Trophoblast cell (in vitro differentiated cells and primary cell): Measurements from ENCODE around the gene MRGPRE.

ENCODE experiments used
- DNase-seq, 2 donors: peaks; one replicate each; pipeline ENCODE4 v3.0.0-alpha.2; 2016
- H2AFZ ChIP-seq: 2 replicates; pipeline ENCODE4 v1.6.1; 2013; ENCODE audit warnings: low read length, moderate library complexity, mild to moderate bottlenecking; ENCODE audit not compliant: insufficient read depth, poor library complexity
- H2AK5ac ChIP-seq: 2 replicates; pipeline ENCODE4 v1.6.1; 2013; ENCODE audit warnings: mild to moderate bottlenecking, low read length
- H2BK120ac ChIP-seq: 2 replicates; pipeline ENCODE4 v1.6.1; 2013; ENCODE audit warnings: low read length, mild to moderate bottlenecking, moderate library complexity; ENCODE audit not compliant: insufficient read depth, poor library complexity
- H2BK12ac ChIP-seq: 2 replicates; pipeline ENCODE4 v1.6.1; 2013; ENCODE audit warnings: mild to moderate bottlenecking, low read length, moderate library complexity
- H2BK5ac ChIP-seq: 2 replicates; pipeline ENCODE4 v1.6.1; 2013; ENCODE audit warnings: low read length, low read depth, moderate library complexity, mild to moderate bottlenecking; ENCODE audit not compliant: poor library complexity
- H3K14ac ChIP-seq: 2 replicates; pipeline ENCODE4 v1.6.1; 2013; ENCODE audit warnings: mild to moderate bottlenecking, low read length
- H3K18ac ChIP-seq: 2 replicates; pipeline ENCODE4 v1.6.1; 2013; ENCODE audit warnings: mild to moderate bottlenecking, low read length
- H3K23ac ChIP-seq: 2 replicates; pipeline ENCODE4 v1.6.1; 2013; ENCODE audit warnings: low read length
- H3K27ac ChIP-seq: 2 replicates; pipeline ENCODE4 v1.5.1; 2013; ENCODE audit warnings: low read depth, mild to moderate bottlenecking, inconsistent platforms, low read length, moderate library complexity
- H3K27me3 ChIP-seq: 2 replicates; pipeline ENCODE4 v1.6.1; 2013; ENCODE audit warnings: inconsistent platforms, mild to moderate bottlenecking, low read length, moderate library complexity; ENCODE audit not compliant: insufficient read depth
- H3K36me3 ChIP-seq, 2 experiments: 1 replicate in 1 of 2; 2 replicates in 1 of 2; pipeline ENCODE4 v1.6.1; 2013; ENCODE audit warnings: low read length in 2 of 2, mild to moderate bottlenecking in 2 of 2, moderate library complexity in 1 of 2; ENCODE audit not compliant: insufficient read depth in 2 of 2, control insufficient read depth in 1 of 2
- H3K4ac ChIP-seq: 2 replicates; pipeline ENCODE4 v1.6.1; 2013; ENCODE audit warnings: low read depth, mild to moderate bottlenecking, low read length, moderate library complexity
- H3K4me1 ChIP-seq, 2 experiments: 1 replicate in 1 of 2; 2 replicates in 1 of 2; pipeline ENCODE4 v1.6.1; 2013; ENCODE audit warnings: low read length in 2 of 2, mild to moderate bottlenecking in 2 of 2, moderate library complexity in 1 of 2; ENCODE audit not compliant: insufficient read depth in 2 of 2, control insufficient read depth in 1 of 2
- H3K4me2 ChIP-seq: 2 replicates; pipeline ENCODE4 v1.6.1; 2013; ENCODE audit warnings: inconsistent platforms, mild to moderate bottlenecking, low read length, moderate library complexity
- H3K4me3 ChIP-seq: 2 replicates; pipeline ENCODE4 v1.5.1; 2013; ENCODE audit warnings: mild to moderate bottlenecking, low read depth, low read length, inconsistent platforms
- H3K79me1 ChIP-seq: one replicate; pipeline ENCODE4 v1.6.1; 2013; ENCODE audit warnings: low read length
- H3K79me2 ChIP-seq: 2 replicates; pipeline ENCODE4 v1.6.1; 2013; ENCODE audit warnings: low read length, mild to moderate bottlenecking; ENCODE audit not compliant: control insufficient read depth, insufficient read depth, poor library complexity
- H3K9ac ChIP-seq: 2 replicates; pipeline ENCODE4 v1.6.1; 2013; ENCODE audit warnings: mild to moderate bottlenecking, low read length
- H3K9me3 ChIP-seq: 2 replicates; pipeline ENCODE4 v1.6.1; 2013; ENCODE audit warnings: low read depth, mild to moderate bottlenecking, control low read depth, inconsistent platforms, low read length; ENCODE audit not compliant: insufficient read depth
- H4K12ac ChIP-seq: 2 replicates; pipeline ENCODE4 v1.6.1; 2013; ENCODE audit warnings: low read depth, mild to moderate bottlenecking, low read length, moderate library complexity
- H4K8ac ChIP-seq: 2 replicates; pipeline ENCODE4 v1.6.1; 2013; ENCODE audit warnings: low read depth, mild to moderate bottlenecking, low read length, moderate library complexity
- H4K91ac ChIP-seq: one replicate; pipeline ENCODE4 v1.6.1; 2013; ENCODE audit warnings: low read depth, mild to moderate bottlenecking, low read length, moderate library complexity
- WGBS: extraction: QIAGEN DNeasy Blood & Tissue Kit; methylation state at CpG from one replicate; pipeline ENCODE4 v1.1.7; 2013; ENCODE audit warnings: missing lambda C conversion rate; ENCODE audit not compliant: insufficient read length, insufficient coverage; ENCODE audit errors: extremely low coverage; 5-methylcytosine and 5-hydroxymethylcytosine counted together

The MRGPRE gene

DNA sequence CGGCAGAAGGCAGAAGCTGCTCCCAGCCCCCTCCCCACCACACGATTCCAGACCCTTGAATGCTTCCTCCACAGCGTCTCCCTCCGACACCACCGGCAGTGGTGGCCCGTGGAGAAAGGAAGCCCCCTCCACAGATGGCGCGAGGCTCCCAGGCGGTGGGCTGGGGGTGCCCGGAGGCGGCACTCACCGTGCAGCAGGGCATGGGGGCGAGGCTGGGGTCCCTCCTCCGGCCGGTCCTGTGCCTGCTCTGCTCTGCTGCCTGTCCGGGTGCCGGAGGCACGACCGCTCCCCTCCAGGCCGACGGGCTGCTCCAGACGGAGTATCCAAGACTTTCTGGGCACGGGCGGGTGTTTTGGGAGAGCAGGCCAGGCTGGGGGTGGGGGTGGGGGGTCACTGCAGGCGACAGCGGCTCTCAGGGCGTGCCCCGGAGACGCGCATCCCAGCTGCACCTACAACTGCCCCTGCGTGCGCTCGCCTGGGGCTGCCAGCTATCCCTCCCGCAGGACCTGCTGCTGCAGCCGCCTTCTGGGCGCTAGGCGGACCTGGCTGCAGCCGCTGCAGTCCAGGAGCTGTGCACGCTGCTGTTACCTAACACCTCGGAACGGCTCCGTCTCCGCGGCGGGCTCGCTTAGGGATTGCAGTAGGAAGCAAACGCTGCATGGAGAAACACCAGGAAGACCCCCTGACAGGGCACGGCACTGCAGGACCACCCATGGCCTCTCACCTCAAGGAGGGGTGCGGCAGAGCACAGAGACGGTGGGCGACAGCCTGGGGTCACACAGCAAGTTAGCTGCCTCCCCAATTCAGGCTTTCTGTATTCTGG, 28.8 kb downstream of the MRGPRE start:
- H3K14ac ChIP-seq: no peak overlapping the region
- H3K4me3 ChIP-seq: no peak overlapping the region
- H3K4me1 ChIP-seq: no peaks in the 10 kb centered on the region
- H3K9ac ChIP-seq: no peak overlapping the region
- no peak overlapping the region for H2BK12ac ChIP-seq
- no peaks in the 10 kb centered on the region for H3K36me3 ChIP-seq
- H2AFZ ChIP-seq: no peak overlapping the region
- WGBS: no CpG with 5 or more reads among the region's 51 CpGs
- H3K79me2 ChIP-seq: no peaks in the 10 kb centered on the region
- no peak overlapping the region for H4K12ac ChIP-seq
- peaks cover 22% of the 10 kb centered on the region for H3K27me3 ChIP-seq
- H3K9me3 ChIP-seq: peaks cover 6% of the 10 kb centered on the region
- no peak overlapping the region for H2AK5ac ChIP-seq
- no peak overlapping the region for H3K23ac ChIP-seq
- no peaks in the 10 kb centered on the region for H3K79me1 ChIP-seq
- H4K8ac ChIP-seq: no peak overlapping the region
- H2BK5ac ChIP-seq: no peak overlapping the region
- no peak overlapping the region for H3K4ac ChIP-seq
- H3K18ac ChIP-seq: no peak overlapping the region
- H3K4me2 ChIP-seq: peak overlapping the region; percentile 30
- no peak for DNase-seq
- H2BK120ac ChIP-seq: no peak overlapping the region
- no peak overlapping the region for H4K91ac ChIP-seq
- H3K27ac ChIP-seq: no peak overlapping the region

DNA sequence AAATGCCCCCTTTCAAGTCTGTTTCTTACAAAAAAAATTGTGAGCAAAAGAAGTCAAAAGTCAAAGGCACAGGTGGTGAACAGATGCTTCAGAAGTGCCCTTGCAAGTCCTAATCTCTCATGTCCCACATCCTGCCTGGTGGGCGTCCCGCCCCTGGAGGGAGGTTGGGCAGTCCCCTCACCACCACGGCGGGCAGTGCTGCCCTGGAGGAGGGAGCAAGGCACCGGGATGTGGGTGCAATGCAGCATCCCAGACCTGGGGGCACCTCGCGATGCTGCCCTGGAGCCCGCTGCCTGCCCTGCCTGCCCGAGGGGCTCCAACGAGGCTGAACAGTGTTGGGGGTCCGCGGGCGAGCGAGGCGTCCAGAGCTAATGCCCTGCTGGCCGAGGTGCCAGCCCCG, 29.5 kb downstream of the MRGPRE start:
- Histone ChIP-seq H3K4me2 (no peak overlapping the region), H2AFZ (no peak overlapping the region), H3K14ac (no peak overlapping the region), H3K18ac (no peak overlapping the region), H3K27me3 (peaks cover 22% of the 10 kb centered on the region), H3K79me2 (no peaks in the 10 kb centered on the region), H3K36me3 (no peaks in the 10 kb centered on the region), H4K91ac (no peak overlapping the region), H3K4me3 (no peak overlapping the region), H3K27ac (no peak overlapping the region), H4K12ac (no peak overlapping the region), H2AK5ac (no peak overlapping the region), H4K8ac (no peak overlapping the region), H3K4ac (no peak overlapping the region), H3K79me1 (no peaks in the 10 kb centered on the region), H3K23ac (no peak overlapping the region), H3K4me1 (no peaks in the 10 kb centered on the region), H3K9me3 (peaks cover 6% of the 10 kb centered on the region), H2BK120ac (no peak overlapping the region), H2BK5ac (no peak overlapping the region), H3K9ac (no peak overlapping the region), H2BK12ac (no peak overlapping the region)
- no CpG with 5 or more reads among the region's 17 CpGs for WGBS
- no peak for DNase-seq

DNA sequence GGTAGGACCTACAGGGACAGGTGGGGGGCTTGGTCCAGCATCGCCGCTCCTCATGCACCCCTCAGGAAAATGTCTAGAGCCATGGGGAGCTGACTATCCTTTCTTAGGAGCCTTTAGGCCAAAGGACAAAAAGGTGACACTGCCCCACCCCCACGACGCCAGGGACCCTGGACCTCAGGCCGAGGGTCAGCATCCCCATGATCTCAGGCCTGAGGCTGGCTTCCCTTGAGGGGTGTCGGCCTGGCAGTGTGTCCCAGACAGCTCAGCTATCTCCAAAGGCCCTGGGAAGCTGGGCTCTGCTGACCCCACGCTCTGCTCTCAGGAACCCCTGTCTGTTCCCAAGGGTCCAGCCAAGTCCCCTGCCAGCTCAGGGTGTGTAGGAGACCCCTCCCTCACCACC, 29.9 kb downstream of the MRGPRE start:
- H4K8ac ChIP-seq: no peak overlapping the region
- no peak overlapping the region for H3K4ac ChIP-seq
- no peaks in the 10 kb centered on the region for H3K79me1 ChIP-seq
- H3K27ac ChIP-seq: no peak overlapping the region
- H2AK5ac ChIP-seq: no peak overlapping the region
- H3K14ac ChIP-seq: no peak overlapping the region
- H3K23ac ChIP-seq: no peak overlapping the region
- peaks cover 6% of the 10 kb centered on the region for H3K9me3 ChIP-seq
- H2BK12ac ChIP-seq: no peak overlapping the region
- H3K79me2 ChIP-seq: no peaks in the 10 kb centered on the region
- no peak for DNase-seq
- no peak overlapping the region for H2AFZ ChIP-seq
- H3K4me1 ChIP-seq: no peaks in the 10 kb centered on the region
- no peak overlapping the region for H4K91ac ChIP-seq
- H4K12ac ChIP-seq: no peak overlapping the region
- no peak overlapping the region for H2BK5ac ChIP-seq
- H3K9ac ChIP-seq: no peak overlapping the region
- H3K18ac ChIP-seq: no peak overlapping the region
- H2BK120ac ChIP-seq: no peak overlapping the region
- no peak overlapping the region for H3K4me2 ChIP-seq
- no peak overlapping the region for H3K4me3 ChIP-seq
- H3K27me3 ChIP-seq: peaks cover 22% of the 10 kb centered on the region
- no peaks in the 10 kb centered on the region for H3K36me3 ChIP-seq
- no CpG with 5 or more reads among the region's 7 CpGs for WGBS

DNA sequence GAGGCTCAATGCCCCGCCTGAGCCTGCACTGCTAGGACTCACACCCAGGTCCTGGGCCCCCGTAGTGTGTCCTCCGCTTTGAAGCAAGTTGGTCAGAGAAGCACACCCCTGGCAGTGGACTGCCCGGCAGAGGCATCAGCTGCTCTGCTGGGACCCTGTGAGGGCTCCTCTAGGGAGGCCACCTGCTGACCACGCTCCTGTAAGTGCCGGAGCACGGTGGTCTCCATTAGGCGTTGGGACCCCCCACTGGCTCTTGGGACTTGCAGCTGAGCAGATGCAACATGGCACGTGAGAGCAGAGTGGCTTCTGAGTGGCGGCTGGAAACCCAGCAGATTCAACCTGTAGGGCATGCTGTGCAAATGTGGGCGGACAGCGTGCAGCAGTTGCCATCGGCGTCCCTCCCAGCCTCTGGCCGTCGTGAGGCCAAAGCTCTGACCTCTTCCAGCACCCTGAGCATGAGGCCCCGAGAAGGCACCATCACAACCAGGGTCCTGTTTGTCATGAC, 30.5 kb downstream of the MRGPRE start:
- no peak overlapping the region for H2BK120ac ChIP-seq
- no peaks in the 10 kb centered on the region for H3K79me1 ChIP-seq
- no peak overlapping the region for H4K8ac ChIP-seq
- H3K4me3 ChIP-seq: no peak overlapping the region
- H3K27me3 ChIP-seq: peaks cover 22% of the 10 kb centered on the region
- H3K9me3 ChIP-seq: peaks cover 6% of the 10 kb centered on the region
- H2BK5ac ChIP-seq: no peak overlapping the region
- no peak overlapping the region for H2AFZ ChIP-seq
- H2AK5ac ChIP-seq: no peak overlapping the region
- H3K4me1 ChIP-seq: no peaks in the 10 kb centered on the region
- H3K23ac ChIP-seq: no peak overlapping the region
- no peak overlapping the region for H3K14ac ChIP-seq
- no peak overlapping the region for H3K18ac ChIP-seq
- no peak for DNase-seq
- H3K4ac ChIP-seq: no peak overlapping the region
- no peak overlapping the region for H2BK12ac ChIP-seq
- no peaks in the 10 kb centered on the region for H3K36me3 ChIP-seq
- no peak overlapping the region for H4K91ac ChIP-seq
- no peak overlapping the region for H3K9ac ChIP-seq
- no peaks in the 10 kb centered on the region for H3K79me2 ChIP-seq
- H3K27ac ChIP-seq: no peak overlapping the region
- no peak overlapping the region for H3K4me2 ChIP-seq
- no peak overlapping the region for H4K12ac ChIP-seq
- no CpG with 5 or more reads among the region's 17 CpGs for WGBS
